ENCODE results near the gene KLRC2.
"Not testable (repeated sequence)": the region's sequence is repeated elsewhere in the genome, so short reads cannot be mapped to it uniquely, and the experiment has no call there.

KLRC2 gene

DNA sequence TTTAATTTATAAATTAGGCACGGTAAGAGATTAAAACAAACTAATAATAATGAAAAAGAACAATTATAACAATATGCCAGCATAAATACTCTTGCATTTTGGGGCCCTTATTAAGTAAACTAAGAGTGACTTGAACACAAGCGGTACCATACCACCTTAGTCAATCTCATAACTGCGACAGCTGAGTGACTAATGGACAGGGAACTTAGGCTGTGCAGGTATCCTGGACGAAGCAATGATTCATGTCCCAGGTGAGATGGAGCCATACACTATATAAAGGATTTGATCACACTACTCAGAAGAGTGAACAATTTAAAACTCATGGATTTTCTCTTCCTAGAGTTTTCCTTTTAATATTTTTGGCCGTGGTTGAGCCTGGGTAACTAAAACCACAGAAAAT is 30.5 kb downstream of the KLRC2 start:
- no peak for DNase-seq (ENCODE audit: low read depth)

DNA sequence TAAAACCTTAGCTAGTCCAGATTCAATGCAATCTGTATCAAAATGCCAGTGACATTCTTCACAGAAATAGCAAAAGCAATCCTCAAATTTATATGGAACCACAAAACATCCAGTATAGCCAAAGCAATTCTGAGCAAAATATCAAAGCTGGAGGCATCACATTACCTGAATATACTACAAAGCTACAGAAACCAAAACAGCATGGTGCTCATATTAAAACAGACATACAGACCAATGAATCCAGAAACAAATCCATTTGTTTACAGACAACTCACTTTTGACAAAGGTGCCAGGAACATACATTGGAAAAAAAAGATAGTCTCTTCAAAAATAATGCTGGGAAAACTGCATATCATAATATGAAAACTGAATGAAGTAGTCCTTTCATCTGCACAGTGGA is 31.0 kb downstream of the KLRC2 start:
- no peak for DNase-seq (ENCODE audit: low read depth)

DNA sequence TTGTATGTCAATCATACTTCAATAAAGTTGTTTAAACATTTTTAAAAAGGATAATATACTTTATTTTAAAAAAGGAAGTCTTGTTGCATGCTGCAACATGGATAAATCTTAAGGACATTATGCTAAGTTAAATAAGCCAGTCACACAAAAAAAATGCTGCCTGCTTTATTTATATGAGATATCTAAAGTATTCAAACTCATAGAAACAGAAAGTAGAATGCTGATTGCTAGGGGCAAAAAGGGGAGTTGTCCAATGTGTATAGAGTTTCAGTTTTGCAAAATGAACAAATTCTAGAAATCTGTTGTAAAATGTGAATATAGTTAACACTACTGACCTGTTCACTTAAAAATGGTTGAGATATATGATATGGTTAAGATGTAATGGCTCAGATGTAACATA is 35.0 kb downstream of the KLRC2 start:
- DNase-seq (ENCODE audit: low read depth): no peak

DNA sequence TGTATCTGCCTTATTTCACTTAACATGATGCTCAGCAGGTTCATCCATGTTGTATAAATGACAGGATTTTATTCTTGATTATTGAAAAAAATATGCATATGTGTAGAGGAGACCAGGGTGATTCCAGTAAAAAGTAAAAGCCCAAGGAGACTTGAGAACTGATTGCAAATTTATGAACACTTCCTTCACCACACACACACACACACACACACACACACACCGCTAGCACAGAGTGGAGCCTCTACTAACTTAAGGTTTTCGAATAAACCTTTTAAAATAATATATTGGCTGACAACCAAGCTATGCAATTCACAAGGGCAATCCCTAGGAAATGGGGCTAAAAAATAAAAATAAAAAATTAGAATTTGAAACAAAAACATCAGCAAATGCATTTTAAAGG is 37.6 kb downstream of the KLRC2 start:
- no peak for DNase-seq (ENCODE audit: low read depth)

DNA sequence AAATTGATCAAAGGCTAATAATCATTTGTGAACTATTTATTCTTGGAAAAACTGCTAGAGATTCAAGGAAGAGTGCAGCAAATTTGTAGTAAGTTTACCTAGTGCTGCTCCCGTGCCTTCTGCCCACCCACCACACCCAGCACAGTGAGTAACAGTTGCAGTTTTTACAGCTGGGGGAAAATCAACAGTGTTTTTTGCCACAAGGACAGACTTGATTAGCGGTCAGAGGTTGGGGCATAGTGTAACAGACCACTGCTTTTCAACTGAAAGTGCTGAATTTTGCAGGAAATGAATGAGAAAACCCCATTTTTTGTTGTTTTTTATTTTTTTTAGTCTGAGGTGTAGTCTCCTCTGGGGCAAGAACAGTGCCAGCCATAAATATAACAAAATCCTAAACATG is 38.5 kb downstream of the KLRC2 start:
- no peak for DNase-seq (ENCODE audit: low read depth)

DNA sequence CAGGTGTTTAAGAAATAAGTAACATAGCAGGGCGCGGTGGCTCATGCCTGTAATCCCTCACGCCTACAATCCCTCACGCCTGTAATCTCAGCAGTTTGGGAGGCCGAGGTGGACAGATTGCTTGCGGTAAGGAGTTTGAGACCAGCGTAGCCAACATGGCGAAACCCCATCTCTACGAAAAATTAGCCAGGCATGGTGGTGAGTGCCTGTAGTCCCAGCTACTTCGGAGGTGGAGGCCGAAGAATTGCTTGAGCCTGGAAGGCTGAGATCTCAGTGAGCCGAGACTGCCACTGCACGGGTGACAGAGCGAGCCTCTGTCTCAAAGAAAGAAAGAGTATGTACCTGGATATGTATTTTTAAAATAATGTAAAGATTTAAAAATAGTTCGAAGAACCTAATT is 39.6 kb downstream of the KLRC2 start:
- not testable (repeated sequence) for DNase-seq (ENCODE audit: low read depth)

DNA sequence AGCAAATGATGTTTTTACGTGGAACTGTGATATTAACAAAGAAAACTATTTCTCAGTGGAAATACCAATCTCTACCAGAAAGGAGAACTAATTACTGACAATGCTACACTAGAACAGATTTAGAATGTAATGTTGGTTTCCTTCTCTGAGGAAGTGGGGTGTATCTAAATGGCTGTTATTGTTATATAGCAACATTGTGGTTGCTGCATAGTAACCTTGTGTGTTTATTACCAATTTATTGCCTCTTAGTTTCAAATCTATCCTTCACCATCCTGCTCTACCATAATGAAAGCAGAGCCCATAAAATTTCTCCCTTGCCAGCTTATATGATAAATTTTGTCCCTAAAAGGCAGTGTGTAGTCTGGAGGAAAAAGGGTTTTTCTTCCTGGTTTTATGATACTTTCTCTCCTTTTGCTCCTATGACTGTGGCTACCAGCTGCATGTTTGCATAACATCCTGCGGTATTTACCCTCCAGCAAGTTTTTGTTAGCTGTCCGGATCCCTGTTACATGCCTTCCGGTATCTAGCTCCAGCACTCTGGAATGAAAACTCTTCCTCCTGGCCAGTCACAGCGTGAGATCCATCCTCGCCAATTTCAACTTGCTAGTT is 40.3 kb downstream of the KLRC2 start:
- no peak for DNase-seq (ENCODE audit: low read depth)

DNA sequence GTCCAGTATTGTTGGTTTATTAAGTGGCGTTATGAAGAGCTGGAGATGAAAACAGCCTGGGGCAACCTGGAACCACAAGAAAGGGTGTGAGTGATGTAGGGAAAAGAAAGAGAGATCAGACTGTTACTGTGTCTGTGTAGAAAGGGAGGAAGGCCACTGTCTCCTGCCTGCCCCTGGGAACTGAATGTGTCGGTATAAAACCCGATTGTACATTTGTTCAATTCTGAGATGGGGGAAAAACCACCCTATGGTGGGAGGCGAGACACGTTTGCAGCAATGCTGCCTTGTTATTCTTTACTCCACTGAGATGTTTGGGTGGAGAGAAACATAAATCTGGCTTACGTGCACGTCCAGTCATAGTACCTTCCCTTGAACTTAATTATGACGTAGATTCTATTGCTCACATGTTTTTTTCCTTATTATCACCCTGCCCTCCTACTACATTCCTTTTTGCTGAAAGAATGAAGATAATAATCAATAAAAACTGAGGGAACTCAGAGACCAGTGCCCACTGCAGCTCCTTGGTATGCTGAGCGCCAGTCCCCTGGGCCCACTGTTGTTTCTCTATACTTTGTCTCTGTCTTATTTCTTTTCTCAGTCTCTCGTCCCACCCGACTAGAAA is 41.2 kb downstream of the KLRC2 start:
- DNase-seq (ENCODE audit: low read depth): not testable (repeated sequence)

DNA sequence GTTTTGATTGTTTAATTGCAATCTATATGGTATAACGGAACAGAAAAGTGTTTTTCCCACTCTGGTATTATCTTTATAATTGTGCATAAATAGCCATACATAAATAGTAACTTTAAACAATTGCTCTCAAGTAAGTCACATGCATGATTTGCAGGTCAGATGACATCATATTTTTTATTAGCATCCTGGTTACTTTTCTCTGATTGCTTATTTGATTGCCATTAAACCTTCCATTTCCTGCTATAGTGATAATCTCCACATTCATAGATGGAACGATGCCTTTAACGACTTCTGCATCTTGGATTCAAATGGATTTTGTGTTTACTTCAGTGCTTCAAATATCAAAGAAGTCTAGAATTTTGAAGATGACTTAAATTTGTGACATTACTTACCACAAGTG is 42.5 kb downstream of the KLRC2 start:
- DNase-seq (ENCODE audit: low read depth): no peak

DNA sequence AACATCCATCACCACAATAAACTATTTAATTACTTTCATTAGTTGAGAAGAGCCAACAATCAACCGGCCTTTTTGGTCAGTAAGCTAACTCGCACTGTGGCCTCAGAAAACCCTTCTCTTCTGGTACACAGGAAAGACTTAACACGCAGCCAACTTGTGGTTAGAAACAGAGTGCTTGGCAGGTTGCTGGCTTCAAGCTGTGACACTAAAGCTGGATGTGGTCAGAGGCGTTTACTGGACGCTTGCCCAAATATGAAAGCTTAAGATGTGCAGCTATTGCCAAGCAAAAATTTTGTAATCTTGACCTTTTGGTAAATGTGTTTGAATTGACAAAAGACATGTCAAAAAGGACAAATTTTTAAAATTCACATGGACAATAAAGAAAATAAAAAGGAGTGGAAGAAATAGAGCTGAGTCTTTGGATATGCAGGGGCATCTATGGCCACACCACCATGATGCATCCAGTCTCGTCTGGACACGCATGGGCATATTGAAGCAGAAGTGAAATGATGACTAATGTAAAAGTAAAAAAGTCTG is 43.3 kb downstream of the KLRC2 start:
- DNase-seq (ENCODE audit: low read depth): no peak

DNA sequence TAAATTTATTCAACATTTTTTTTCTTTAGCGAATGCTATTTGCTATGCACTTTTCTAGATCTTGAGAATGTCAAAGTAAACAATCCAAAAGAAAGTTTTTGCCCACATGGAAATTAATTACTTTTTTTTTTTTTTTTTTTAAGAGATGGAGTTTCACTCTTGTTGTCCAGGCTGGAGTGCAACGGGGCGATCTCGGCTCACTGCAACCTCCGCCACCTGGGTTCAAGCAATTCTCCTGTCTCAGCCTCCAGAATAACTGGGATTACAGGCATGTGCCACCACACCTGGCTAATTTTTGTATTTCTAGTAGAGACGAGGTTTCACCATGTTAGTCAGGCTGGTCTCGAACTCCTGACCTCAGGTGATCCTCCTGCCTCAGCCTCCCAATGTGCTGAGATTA is 44.8 kb downstream of the KLRC2 start:
- DNase-seq (ENCODE audit: low read depth): not testable (repeated sequence)

DNA sequence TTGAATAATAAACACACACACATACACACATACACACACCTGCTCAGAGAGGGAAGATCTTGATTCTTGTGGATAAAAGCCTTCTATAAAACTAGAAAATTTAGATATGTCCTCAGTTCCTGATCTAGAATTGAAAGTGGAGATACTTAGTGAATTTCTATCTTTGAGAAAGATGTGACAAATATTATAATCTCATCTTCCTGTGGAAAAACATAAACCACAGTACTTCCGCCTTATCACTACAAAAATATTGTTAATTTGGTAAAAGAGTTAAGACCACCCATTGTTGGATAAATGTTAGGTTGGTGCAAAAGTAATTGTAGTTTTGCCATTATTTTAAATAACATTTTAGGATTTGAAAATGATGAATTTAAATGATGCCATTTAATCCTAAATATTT is 45.9 kb downstream of the KLRC2 start, which contains the start of gene KLRK1:
TSS of gene KLRK1 (minus strand) at position 138 of the 400 bp plus-strand sequence. CDS start 1,231 bp downstream, outside the sequence.
- no peak for DNase-seq (ENCODE audit: low read depth)

DNA sequence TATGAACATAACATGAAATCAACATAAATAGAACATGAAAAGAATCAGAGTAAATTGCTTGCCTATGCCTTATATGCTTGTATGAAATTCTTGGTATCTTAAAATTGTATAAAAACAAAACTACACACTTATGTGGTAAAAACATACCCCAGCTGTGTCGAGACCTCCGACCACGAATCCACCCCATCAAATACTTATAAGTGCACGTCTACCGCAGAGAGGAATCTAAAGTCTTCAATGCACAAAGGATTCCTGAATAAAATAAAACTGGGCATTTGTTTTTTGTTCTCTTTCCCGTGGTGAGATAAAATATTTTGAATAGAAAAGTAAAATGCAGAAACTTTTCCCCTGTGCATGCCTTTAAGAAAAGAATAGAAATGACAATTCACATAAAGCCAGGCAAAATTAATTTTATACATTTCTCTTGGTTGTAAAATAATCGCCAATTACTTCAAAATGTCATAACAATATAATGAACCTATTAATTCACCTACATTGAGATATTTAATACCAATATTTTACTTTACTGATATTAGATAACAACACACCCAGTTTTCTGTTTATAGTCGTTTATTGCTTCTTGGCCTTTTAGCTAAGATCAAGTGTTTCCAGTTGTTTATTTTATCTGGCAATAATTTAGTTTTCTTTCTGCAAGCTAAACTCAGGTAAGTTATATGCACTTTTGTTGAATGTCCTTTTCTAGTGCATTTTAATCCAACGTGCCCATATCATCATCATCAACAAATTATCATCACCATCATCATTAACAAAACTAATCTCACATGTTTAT is 47.0 kb downstream of the KLRC2 start:
- DNase-seq (ENCODE audit: low read depth): no peak

DNA sequence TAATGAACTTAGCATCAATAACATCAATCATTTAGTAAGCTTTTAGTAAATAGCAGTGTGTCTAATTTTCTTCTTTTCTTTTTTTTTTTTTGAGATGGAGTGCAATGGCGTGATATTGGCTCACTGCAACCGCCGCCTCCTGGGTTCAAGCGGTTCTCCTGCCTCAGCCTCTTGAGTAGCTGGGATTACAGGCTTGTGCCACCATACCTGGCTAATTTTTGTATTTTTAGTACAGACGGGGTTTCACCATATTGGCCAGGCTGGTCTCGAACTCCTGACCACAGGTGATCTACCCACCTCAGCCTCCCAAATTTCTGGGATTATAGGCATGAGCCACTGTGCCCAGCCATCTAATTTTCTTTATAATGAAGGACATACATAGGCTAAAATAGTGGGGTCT is 48.3 kb downstream of the KLRC2 start:
- DNase-seq (ENCODE audit: low read depth): not testable (repeated sequence)

DNA sequence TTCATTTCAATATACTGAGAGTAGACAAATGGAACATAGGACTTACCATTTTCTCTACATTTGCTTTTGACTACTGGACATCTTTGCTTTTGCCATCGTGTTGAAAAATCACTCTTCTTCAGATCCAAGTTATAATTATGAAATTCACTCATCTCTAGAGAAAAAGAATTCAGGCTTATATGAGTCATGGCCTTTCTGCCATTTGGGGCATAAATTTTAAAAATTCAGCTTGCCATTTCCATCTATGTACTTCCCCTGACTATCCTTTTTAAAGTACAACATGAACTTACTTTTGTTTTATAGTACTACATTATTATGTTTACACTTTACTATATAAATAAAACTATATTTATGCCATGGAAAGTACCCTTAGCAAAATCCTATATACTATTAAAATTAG is 49.0 kb downstream of the KLRC2 start:
- DNase-seq (ENCODE audit: low read depth): no peak

DNA sequence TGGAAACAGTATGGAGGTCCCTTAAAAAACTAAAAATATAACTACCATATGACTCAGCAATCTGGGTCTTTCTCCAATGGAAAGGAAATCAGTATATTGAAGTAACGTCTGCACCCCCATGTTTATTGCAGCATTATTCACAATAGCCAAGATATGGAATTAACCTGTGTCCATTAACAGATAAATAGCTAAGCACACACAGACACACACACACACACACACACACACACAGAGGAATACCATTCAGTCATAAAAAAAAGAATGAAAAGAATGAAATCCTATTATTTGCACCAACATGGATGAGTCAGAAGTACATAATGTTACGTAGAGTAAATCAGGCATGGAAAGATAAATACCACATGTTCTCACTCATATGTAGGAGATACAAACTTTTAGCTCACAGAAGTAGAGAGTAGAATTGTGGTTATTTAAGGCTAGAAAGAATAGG is 50.6 kb downstream of the KLRC2 start:
- no peak for DNase-seq (ENCODE audit: low read depth)

DNA sequence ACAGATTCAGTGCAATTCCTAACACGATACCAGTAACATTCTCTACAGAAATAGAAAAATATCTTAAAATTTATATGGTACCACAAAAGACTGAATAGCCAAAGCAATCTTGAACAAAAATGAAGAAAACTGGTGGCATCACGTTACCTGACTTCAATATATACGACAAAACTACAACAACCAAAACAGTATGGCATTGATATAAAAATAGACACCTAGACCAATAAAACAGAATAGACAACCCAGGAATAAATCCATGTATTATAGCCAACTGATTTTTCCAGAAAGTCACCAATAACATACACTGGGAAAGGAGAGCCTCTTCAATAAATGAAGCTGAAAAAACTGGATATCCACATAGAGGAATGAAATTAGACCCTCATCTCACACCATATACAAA is 51.6 kb downstream of the KLRC2 start:
- no peak for DNase-seq (ENCODE audit: low read depth)

DNA sequence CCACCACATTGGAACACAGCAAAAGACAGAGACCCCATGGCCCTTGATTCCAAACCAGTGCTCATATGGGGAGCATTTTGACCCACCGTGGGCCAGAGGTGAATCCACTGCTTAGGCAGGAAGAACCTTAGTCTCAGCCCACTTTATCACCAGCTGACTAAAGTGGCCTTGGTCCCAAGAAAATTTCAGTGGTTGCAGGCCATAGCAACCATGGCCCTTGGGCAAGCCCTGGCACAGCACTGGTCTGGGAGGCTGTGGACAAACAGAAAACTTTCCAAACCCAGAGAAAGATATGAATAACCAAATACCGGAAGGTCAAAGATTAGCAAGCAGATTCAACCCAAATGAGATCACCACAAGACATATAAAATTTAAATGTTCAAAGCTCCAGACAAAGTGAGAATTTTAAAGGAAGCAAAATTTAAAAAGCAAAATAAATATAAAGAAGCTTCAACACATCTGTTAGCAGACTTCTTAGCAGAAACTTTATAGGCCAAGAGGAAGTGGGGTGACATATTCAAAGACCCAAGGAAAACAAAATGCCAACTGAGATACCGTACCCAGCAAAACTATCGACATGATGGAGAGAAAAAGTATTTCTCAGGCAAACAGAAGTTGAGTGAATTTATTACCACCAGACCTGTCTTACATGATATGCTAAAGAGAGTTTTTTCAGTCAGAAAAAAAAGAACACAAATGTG is 53.7 kb downstream of the KLRC2 start:
- no peak for DNase-seq (ENCODE audit: low read depth)
